GM13976 (cell line): Measurements from ENCODE around the gene ZC3HAV1.

Experiments
- DNase-seq: peaks from one replicate; pipeline ENCODE4 v3.0.0; 2012; ENCODE audit warnings: low spot score
- in situ Hi-C: fragments of 300-500 bp; cut with MboI; formaldehyde crosslinking; loops from one replicate; pipeline ENCODE4 v1.12.0; 2022; ENCODE audit warnings: low sequenced_read_pairs, mixed read lengths, inconsistent platforms; ENCODE audit not compliant: unreplicated experiment
- TF ChIP-seq, protein P1 (sequence below): IDR thresholded peaks from 2 replicates; pipeline ENCODE4 v1.5.1; 2012; ENCODE audit warnings: borderline replicate concordance, mild to moderate bottlenecking; ENCODE audit not compliant: insufficient read depth; ENCODE audit errors: extremely low read depth, missing control alignments, control extremely low read depth

Gene ZC3HAV1

DNA sequence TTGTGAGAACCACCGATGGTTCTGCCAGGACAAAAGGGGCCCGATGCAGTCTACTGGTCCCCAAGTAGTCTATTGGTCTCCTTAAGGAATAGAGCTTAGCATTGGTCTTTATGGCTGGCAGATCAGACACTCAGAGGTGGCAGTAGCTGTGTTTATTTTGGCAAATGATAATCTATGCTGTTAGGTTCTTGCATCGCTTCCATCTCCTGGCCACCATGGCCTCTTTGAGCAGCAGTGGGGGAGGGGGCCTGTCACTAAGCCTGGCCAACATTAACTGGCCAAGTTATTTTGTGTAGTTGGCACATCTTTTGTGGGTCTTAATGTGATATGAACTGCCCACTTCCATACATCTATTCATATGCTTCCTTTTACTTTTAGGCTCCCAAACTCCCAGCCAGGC is 4.5 kb upstream of the ZC3HAV1 start:
- TF ChIP-seq, protein P1, sequence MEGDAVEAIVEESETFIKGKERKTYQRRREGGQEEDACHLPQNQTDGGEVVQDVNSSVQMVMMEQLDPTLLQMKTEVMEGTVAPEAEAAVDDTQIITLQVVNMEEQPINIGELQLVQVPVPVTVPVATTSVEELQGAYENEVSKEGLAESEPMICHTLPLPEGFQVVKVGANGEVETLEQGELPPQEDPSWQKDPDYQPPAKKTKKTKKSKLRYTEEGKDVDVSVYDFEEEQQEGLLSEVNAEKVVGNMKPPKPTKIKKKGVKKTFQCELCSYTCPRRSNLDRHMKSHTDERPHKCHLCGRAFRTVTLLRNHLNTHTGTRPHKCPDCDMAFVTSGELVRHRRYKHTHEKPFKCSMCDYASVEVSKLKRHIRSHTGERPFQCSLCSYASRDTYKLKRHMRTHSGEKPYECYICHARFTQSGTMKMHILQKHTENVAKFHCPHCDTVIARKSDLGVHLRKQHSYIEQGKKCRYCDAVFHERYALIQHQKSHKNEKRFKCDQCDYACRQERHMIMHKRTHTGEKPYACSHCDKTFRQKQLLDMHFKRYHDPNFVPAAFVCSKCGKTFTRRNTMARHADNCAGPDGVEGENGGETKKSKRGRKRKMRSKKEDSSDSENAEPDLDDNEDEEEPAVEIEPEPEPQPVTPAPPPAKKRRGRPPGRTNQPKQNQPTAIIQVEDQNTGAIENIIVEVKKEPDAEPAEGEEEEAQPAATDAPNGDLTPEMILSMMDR, result no peak
- in situ Hi-C loops, result no loop called here
- no peak for DNase-seq

DNA sequence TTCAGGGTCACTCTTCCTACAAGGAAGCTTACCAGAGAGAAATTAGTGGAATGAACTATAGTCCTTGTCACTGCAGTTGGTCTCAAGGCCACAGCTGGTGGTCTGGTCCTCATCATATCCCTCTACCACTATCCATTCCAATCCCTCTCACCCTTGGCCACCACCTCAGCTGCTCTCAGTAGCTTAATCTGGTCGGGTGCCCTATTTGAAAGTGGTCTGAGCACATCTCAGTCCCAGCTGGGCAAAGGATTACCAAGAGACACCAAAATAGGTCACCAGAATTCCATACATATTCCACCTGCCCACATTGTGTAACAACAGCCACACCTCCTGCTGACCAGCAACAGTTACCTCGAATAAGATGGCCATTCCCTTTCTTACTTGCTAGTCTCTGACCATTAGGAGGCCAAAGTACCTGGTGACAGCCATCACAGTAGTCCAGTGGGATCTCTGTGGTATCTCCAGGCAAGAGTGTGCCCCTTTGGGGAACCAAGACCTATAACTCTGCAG is 3.3 kb upstream of the ZC3HAV1 start:
- in situ Hi-C loops, result no loop called here
- DNase-seq, result no peak
- TF ChIP-seq, protein P1, result no peak

DNA sequence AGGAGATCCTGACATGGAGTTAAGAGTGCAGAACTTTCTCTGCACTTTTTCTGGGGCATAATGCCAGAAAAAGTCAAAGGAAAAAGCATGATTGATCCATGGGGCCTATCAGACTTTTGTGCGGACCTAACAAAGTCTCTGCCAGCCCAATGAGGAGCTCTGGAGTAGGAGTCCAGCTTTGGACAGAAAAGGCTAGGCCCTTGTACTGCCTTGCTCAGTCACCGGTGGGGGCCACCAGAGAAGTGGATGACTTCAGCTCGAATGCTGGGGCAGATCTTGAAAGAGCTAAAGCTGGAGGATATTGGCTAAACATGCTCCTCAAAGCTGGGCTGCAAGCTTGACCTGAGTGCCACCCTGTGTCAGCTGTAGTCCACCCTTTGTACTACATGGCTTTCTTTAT is 2.8 kb upstream of the ZC3HAV1 start:
- in situ Hi-C loops, result no loop called here
- TF ChIP-seq, protein P1, result no peak
- DNase-seq, result no peak

DNA sequence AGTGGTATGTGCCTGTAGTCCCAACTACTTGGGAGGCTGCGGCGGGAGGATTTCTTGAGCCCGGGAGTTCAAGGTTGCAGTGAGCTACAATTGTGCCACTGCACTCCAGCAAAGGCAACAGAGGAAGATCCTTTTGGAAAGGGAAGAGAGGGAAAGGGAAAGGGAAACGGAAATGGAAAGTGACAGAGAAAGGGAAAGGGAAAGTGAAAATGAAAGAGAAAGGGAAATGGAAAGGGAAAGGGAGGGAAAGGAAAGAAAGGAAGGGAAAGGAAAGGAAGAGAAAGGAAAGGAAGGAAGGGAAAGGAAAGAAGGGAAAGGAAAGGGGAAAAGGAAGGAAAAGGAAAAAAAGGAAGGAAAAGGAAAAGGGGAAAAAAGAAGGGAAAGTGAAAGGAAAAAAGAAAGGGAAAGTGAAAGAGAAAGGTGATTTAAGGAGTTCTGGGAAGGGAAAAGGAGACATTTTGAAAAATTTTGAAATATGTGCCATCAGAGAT is 2.3 kb upstream of the ZC3HAV1 start:
- in situ Hi-C loops, result no loop called here
- DNase-seq, result no peak
- TF ChIP-seq, protein P1, result no peak

DNA sequence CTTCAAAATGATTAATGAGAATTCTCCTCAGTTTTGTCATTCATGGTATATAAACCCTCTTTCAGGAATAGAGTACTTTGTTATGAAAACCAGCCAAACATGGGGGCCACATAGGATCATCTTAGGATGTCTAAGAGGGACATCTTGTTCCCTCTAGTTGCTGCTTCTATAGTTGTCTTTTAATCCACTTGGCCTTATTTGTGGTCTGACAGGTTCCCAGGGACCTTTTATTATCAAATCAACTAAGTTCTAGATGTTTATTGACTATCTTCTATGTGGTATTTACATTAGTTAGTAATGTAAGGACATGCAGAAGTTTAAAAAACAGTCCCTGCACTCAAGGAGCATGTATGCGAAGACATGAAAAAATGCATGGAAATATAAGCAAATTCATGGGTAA is 1.6 kb upstream of the ZC3HAV1 start:
- TF ChIP-seq, protein P1, result no peak
- in situ Hi-C loops, result no loop called here
- no peak for DNase-seq

DNA sequence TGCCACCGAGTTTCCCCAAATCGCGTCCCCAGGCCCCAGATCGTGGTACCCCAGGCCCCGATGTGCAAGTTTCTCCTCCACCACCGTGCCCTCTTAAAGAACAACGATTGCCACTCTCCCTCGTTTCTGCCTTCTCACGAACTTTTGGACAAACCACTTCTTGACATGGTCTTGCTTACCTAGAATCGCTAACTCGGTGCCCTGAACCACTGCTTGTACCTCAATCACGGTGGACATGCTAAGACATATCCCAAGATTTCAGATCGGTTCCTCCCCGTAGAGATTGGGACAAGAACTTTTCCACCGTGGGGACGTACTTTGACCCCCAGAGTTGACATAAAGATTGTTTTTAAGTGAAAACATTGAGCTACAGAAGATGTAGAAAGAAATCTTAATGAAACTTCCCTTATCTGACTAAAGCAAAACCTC is 477 bp upstream of the ZC3HAV1 start:
- in situ Hi-C loops, result no loop called here
- DNase-seq, result no peak
- TF ChIP-seq, protein P1, result no peak
